K562 (cell line): ENCODE measurements around the gene POLD2. TPM values are rescaled to one million over a fixed set of nuclear protein-coding genes. Genes with fewer than 3 reads are reported as not detected.

Experiments
- ATAC-seq: fragments of 200-7000 bp; cut with Tn5 transposase; 3 replicates; pipeline ENCODE4 v1.9.1; 2020; ENCODE audit warnings: moderate library complexity
- BruUV-seq: library from RNA; stranded (reverse); fragments of 400-500 nt; replicated peaks from 2 replicates; lab custom pipeline; 2021; lab: Mats Ljungman, UMichigan
- CTCF ChIA-PET: fragments of 300-600 bp; formaldehyde crosslinking; extraction: SDS; loops from one replicate; lab custom pipeline; 2021; ENCODE audit warnings: low intra/inter-chr PET ratio; lab: Yijun Ruan, JAX
- POLR2A ChIA-PET: fragments of 300-600, 350-650 bp; sonication (Branson Sonifier 250); formaldehyde crosslinking; extraction: SDS; loops from one replicate; lab custom pipeline; 2021; ENCODE audit warnings: antibody characterized with exemption, inconsistent platforms; lab: Yijun Ruan, JAX
- DNase-seq, 4 experiments: peaks; one replicate each; pipeline versions ENCODE4 v3.0.0 to v3.0.0-alpha.2; 2011 to 2018; ENCODE audit warnings: low spot score in 3 of 4, mixed read lengths in 3 of 4; ENCODE audit errors: extremely low read depth in 1 of 4
- FAIRE-seq: peaks from 2 replicates; lab custom pipeline; 2011; peaks lifted over from hg19 to GRCh38; lab: Jason Lieb, UNC
- H2AFZ ChIP-seq: 2 replicates; pipeline ENCODE4 v1.6.0; 2011; ENCODE audit warnings: low read depth, low read length, control low read depth, inconsistent platforms
- H3K27ac ChIP-seq: fragments of 200-600 bp; 3 replicates; pipeline ENCODE4 v1.8.0; 2011; ENCODE audit warnings: low read depth, mild to moderate bottlenecking, control low read depth, inconsistent platforms, low read length, moderate library complexity, mixed read lengths; ENCODE audit errors: extremely low read depth
- H3K27me3 ChIP-seq, 2 experiments: fragments of 300-600 bp in 1 of 2; 2 replicates in 1 of 2; 3 replicates in 1 of 2; pipeline versions ENCODE4 v1.6.0 to v1.8.0; 2011; ENCODE audit warnings: inconsistent platforms in 2 of 2, low read length in 2 of 2, mild to moderate bottlenecking in 1 of 2, mixed read lengths in 1 of 2, moderate library complexity in 1 of 2; ENCODE audit not compliant: control insufficient read depth in 2 of 2, insufficient read depth in 2 of 2
- H3K36me3 ChIP-seq: fragments of 300-600 bp; 3 replicates; pipeline ENCODE4 v1.8.0; 2011; ENCODE audit warnings: mild to moderate bottlenecking, low read length, inconsistent platforms; ENCODE audit not compliant: control insufficient read depth, insufficient read depth
- H3K4me1 ChIP-seq, 2 experiments: fragments of 200-600 bp in 1 of 2; replicated peaks in 1 of 2; 2 replicates in 1 of 2; 3 replicates in 1 of 2; pipeline versions ENCODE4 v1.5.1 to v1.8.0; 2011; ENCODE audit warnings: inconsistent platforms in 2 of 2, low read length in 2 of 2, mild to moderate bottlenecking in 1 of 2, mixed read lengths in 1 of 2, moderate library complexity in 1 of 2; ENCODE audit not compliant: control insufficient read depth in 2 of 2, insufficient read depth in 2 of 2
- H3K4me2 ChIP-seq: 2 replicates; pipeline ENCODE4 v1.6.1; 2011; ENCODE audit warnings: low read length, control low read depth, inconsistent platforms, mixed read lengths; ENCODE audit not compliant: insufficient read depth
- H3K4me3 ChIP-seq: fragments of 200-600 bp; sonication (generic), shearing (Covaris generic); 2 replicates; pipeline ENCODE4 v1.5.1; 2016; ENCODE audit warnings: control low read depth, inconsistent platforms
- H3K79me2 ChIP-seq: fragments of 200-600 bp; 3 replicates; pipeline ENCODE4 v1.8.0; 2011; ENCODE audit warnings: low read length, inconsistent platforms; ENCODE audit not compliant: control insufficient read depth, insufficient read depth
- H3K9ac ChIP-seq, 2 experiments: 2 replicates each; pipeline versions ENCODE4 v1.6.0 to v1.6.1; 2011; ENCODE audit warnings: low read depth in 2 of 2, low read length in 2 of 2, control low read depth in 1 of 2, inconsistent platforms in 1 of 2, mild to moderate bottlenecking in 1 of 2, mixed read lengths in 1 of 2; ENCODE audit not compliant: insufficient read depth in 1 of 2
- H3K9me1 ChIP-seq: one replicate; pipeline ENCODE4 v1.6.0; 2011; ENCODE audit warnings: inconsistent platforms, mild to moderate bottlenecking, low read length, moderate library complexity; ENCODE audit not compliant: control insufficient read depth, insufficient read depth
- H3K9me3 ChIP-seq: replicated peaks from 2 replicates; pipeline ENCODE4 v1.5.1; 2011; ENCODE audit warnings: low read depth, low read length, inconsistent platforms; ENCODE audit not compliant: control insufficient read depth, insufficient read depth
- H4K20me1 ChIP-seq: replicated peaks from 2 replicates; pipeline ENCODE4 v1.6.1; 2011; ENCODE audit warnings: low read length, inconsistent platforms, mixed read lengths; ENCODE audit not compliant: control insufficient read depth, insufficient read depth
- SMC3 ChIP-seq: conservative IDR thresholded peaks from 2 replicates; pipeline ENCODE4 v1.6.1; 2011; ENCODE audit warnings: low read depth, low read length, improper control_type of control experiment; ENCODE audit not compliant: insufficient read depth
- TRIM25 ChIP-seq: fragments of 450-650 bp; IDR thresholded peaks from 2 replicates; pipeline ENCODE4 v1.7.0; 2016; ENCODE audit warnings: borderline replicate concordance
- WGBS: fragments of 100-300 bp; shearing (Covaris generic); methylation state at CpG from one replicate; pipeline ENCODE4 v1.1.6; 2016; ENCODE audit warnings: low coverage, mixed read lengths; ENCODE audit not compliant: insufficient coverage; ENCODE audit errors: missing lambda C conversion rate; 5-methylcytosine and 5-hydroxymethylcytosine counted together
- in situ Hi-C: fragments of 300-500 bp; cut with MboI; formaldehyde crosslinking; loops from 4 replicates; pipeline ENCODE4 v1.15.0; 2018; ENCODE audit warnings: inconsistent platforms, mixed read lengths
- intact Hi-C: fragments of 100-400 bp; cut with micrococcal nuclease; formaldehyde crosslinking; loops from 2 replicates; pipeline ENCODE4 v1.14.2; 2022
- polyA plus RNA-seq, 8 experiments: library from polyadenylated mRNA; depleted of rRNA in 4 of 8; stranded (reverse) in 5 of 8; unstranded in 3 of 8; fragments of >200 nt; fragmentation: Nextera tagmentation in 2 of 8; fragmentation: Illumina TruSeq in 1 of 8; extraction: Ambion mirVana in 2 of 8; extraction: Trizol in 1 of 8; gene quantifications; 2 replicates each; pipeline versions ENCODE4 v1.2.1 to v1.2.3, GENCODE V29; 2011 to 2014; ENCODE audit warnings: inconsistent platforms in 1 of 8, missing spikeins in 1 of 8
- total RNA-seq, 7 experiments: library from RNA; depleted of rRNA in 6 of 7; stranded (reverse); fragments of >200 nt in 6 of 7; fragmentation: Illumina TruSeq in 2 of 7; extraction: Trizol in 2 of 7; gene quantifications; 2 replicates each; pipeline versions ENCODE4 v1.2.1 to v1.2.3, GENCODE V29; 2011 to 2021; ENCODE audit warnings: low replicate concordance in 1 of 7

POLD2 gene
- total and polyA plus RNA-seq, 9 of the 15 experiments (the other 6 are each of a cell fraction or from before 2014, with no cell fraction given) = 29.7 to 259 (median 225) TPM

DNA sequence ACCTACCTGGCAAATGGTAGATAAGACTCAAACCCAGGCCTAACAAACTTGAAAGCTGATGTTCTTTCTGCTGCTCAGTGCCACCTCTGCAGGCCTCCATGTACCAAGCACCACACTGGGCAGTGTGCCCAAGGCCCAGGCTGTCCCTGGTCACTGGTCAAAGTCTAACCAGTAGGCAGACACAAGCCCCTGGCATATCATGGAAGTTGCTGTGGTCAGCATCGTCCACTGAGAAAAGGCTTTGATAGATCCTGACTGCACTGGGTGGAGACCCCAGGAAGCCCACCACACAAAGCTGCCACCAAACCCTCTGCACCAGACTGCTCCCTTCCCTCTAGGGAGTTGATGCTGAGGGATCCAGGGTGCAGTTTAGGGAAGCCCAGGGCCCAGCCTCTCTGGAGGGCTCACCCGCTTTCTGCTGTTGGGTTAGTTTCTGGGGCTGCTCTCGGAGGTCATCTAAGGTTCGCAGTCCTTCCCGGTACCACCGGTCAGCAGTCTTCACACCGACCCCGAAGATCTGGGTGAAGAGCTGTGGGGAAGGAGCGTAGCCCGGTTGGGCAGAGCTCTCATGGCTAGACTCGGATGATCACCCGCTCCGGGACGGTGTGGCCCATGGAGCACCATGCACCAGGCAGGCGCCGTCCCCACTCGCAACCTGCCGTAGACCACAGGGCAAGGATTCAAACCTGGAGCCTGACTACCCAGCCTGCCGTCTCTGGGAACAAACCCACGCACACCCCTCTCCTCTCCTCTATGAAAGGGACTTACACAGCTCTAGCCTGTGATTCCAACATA, 47.0 kb downstream of the POLD2 start:
- in situ Hi-C loops = no loop called here

More for the DNA sequence above, 47.0 kb downstream of the POLD2 start:
- Histone ChIP-seq H3K27ac (no peak overlapping the region), H3K4me3 (no peak overlapping the region), H3K27me3 (no peaks in the 10 kb centered on the region), H3K79me2 (no peaks in the 10 kb centered on the region), H3K4me2 (no peak overlapping the region), H3K36me3 (peaks cover 33% of the 10 kb centered on the region; the same call in 2 of the 3 replicates), H4K20me1 (peaks cover 24% of the 10 kb centered on the region), H3K9me3 (no peaks in the 10 kb centered on the region), H3K9me1 (peaks cover 4% of the 10 kb centered on the region), H3K4me1 (peaks cover 6 to 26% of the 10 kb centered on the region in 2 experiments; a peak in 4 of 5 replicates), H2AFZ (no peak overlapping the region), H3K9ac (peak overlapping the region in 1 of 2 experiments; percentile 29; a peak in 1 of 4 replicates)
- DNase-seq = no peak
- ATAC-seq = no peak
- no peak for FAIRE-seq
- intact Hi-C loops = no loop called here
- ChIA-PET POLR2A (interaction anchor here (0.6 to 0.8 kb wide), 4 partner anchors 9 to 75 kb away, joined by 3 read pairs; no protein-coding TSS in a partner anchor), CTCF (no interaction called here)
- TF ChIP-seq SMC3 = no peak
- no peak for TF ChIP-seq TRIM25
- no TSS peak for BruUV-seq
- 85% methylated on average over 19 of the region's 20 CpGs for WGBS
